Esophagus muscularis mucosa (tissue), 4 donors: Measurements from ENCODE around the gene ANKRD40CL.

Experiments
- EP300 ChIP-seq: sonication (generic); formaldehyde crosslinking; IDR thresholded peaks from one replicate; pipeline ENCODE4 v1.6.1; 2017; ENCODE audit warnings: antibody characterized with exemption
- POLR2A ChIP-seq: fragments of 450-650 bp; IDR thresholded peaks from one replicate; pipeline ENCODE4 v1.6.1; 2017; ENCODE audit warnings: antibody characterized with exemption, moderate library complexity, mild to moderate bottlenecking, low read depth
- POLR2AphosphoS5 ChIP-seq, 2 donors: sonication (generic); formaldehyde crosslinking; IDR thresholded peaks; one replicate each; pipeline ENCODE4 v1.6.1; 2017; ENCODE audit warnings: antibody characterized with exemption in 2 of 2
- TF ChIP-seq, protein P1 (sequence below), 3 experiments: fragments of 200-600 bp in 2 of 3; fragments of 450-650 bp in 1 of 3; sonication (generic) in 2 of 3; IDR thresholded peaks; one replicate each; pipeline ENCODE4 v1.5.1; 2017 to 2019; ENCODE audit warnings: antibody characterized with exemption in 3 of 3, mild to moderate bottlenecking in 2 of 3, moderate library complexity in 1 of 3

GRCh38 chr17:50763716-50764475 is 3.4 kb downstream of the ANKRD40CL start:
- TF ChIP-seq, protein P1, sequence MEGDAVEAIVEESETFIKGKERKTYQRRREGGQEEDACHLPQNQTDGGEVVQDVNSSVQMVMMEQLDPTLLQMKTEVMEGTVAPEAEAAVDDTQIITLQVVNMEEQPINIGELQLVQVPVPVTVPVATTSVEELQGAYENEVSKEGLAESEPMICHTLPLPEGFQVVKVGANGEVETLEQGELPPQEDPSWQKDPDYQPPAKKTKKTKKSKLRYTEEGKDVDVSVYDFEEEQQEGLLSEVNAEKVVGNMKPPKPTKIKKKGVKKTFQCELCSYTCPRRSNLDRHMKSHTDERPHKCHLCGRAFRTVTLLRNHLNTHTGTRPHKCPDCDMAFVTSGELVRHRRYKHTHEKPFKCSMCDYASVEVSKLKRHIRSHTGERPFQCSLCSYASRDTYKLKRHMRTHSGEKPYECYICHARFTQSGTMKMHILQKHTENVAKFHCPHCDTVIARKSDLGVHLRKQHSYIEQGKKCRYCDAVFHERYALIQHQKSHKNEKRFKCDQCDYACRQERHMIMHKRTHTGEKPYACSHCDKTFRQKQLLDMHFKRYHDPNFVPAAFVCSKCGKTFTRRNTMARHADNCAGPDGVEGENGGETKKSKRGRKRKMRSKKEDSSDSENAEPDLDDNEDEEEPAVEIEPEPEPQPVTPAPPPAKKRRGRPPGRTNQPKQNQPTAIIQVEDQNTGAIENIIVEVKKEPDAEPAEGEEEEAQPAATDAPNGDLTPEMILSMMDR (IDR thresholded peaks at IDR 0.05) = no peak
- TF ChIP-seq POLR2A (no peak), POLR2AphosphoS5 (IDR thresholded peaks at IDR 0.05) (no peak), EP300 (no peak)
